ENCODE results near the gene PNMA8A. TPM values are rescaled to one million over a fixed set of nuclear protein-coding genes. Genes with fewer than 3 reads are reported as not detected.
A peak's percentile ranks its signal among the peaks of the same experiment; 100 is the strongest.

The PNMA8A gene
- total RNA-seq = 10 to 100 TPM; 17.3 to 32.5 TPM
- polyA plus RNA-seq (2013, experiment 1 of 2) = 39.7 TPM
- polyA plus RNA-seq (2013, experiment 2 of 2) = 40.1 TPM
- long read RNA-seq, experiment 1, partial matches to known transcripts = 6 of 19 reads
- long read RNA-seq, experiment 1, other reads (novel, unspliced or antisense) = 11 of 19 reads
- long read RNA-seq, experiment 2, transcript PNMA8A-201 (3 exons, 3,689 nt) = major isoform, 25 of 39 reads
- long read RNA-seq, experiment 2, partial matches to known transcripts = 11 of 39 reads
- long read RNA-seq, experiment 2, other reads (novel, unspliced or antisense) = 2 of 39 reads
- long read RNA-seq, experiment 3, transcript PNMA8A-201 (3 exons, 3,689 nt) = major isoform, 26 of 32 reads
- long read RNA-seq, experiment 3, partial matches to known transcripts = 2 of 32 reads
- long read RNA-seq, experiment 3, other reads (novel, unspliced or antisense) = 2 of 32 reads
- long read RNA-seq, experiment 4, partial matches to known transcripts = 0 of 3 reads
- long read RNA-seq, experiment 4, other reads (novel, unspliced or antisense) = 2 of 3 reads

- peak within 1 kb of the TSS; percentile 65 for H3K4me3 Mint-ChIP-seq
- Histone ChIP-seq H3K36me3 (ENCODE audit: control insufficient read depth, insufficient read depth, low read length) (peaks cover 26% of the 10 kb centered on the region), H3K4me1 (ENCODE audit: control insufficient read depth, insufficient read depth, low read length) (peaks cover 7% of the 10 kb centered on the region), H3K27me3 (ENCODE audit: control insufficient read depth, insufficient read depth, low read length, poor library complexity, severe bottlenecking) (no peaks in the 10 kb centered on the region), H3K9ac (ENCODE audit: extremely low read depth, low read length, poor library complexity, severe bottlenecking) (peak within 1 kb of the TSS; percentile 82), H3K4me3 (ENCODE audit: low read length) (peak within 1 kb of the TSS; percentile 92), H3K27ac (ENCODE audit: low read depth, low read length) (peak within 1 kb of the TSS; percentile 77), H3K9me3 (ENCODE audit: control insufficient read depth, low read length) (no peaks in the 10 kb centered on the region)
- 0 to 2% methylated on average over 38 to 57 of the region's 57 CpGs for WGBS, 2 experiments (ENCODE audit: insufficient coverage in 1 of 2, insufficient read length in 1 of 2)
- peak; percentile 27 for TF ChIP-seq CTCF (conservative IDR thresholded peaks at IDR 0.05)
- DNase-seq = peak; percentile 96
- peaks cover 6% of the 10 kb centered on the region for H3K4me1 Mint-ChIP-seq
- peaks cover 2% of the 10 kb centered on the region for H3K27me3 Mint-ChIP-seq (ENCODE audit: insufficient read depth)
- H3K9me3 Mint-ChIP-seq = no peaks in the 10 kb centered on the region
- peak within 1 kb of the TSS; percentile 26 for H3K27ac Mint-ChIP-seq
- H3K36me3 Mint-ChIP-seq (ENCODE audit: low read depth) = peaks cover 30% of the 10 kb centered on the region
Observed at GRCh38 chr19:46471116-46471733, at the start of gene PNMA8A. TSS of gene PNMA8A (minus strand) at chr19:46471563. CDS start at chr19:46471035, 528 bp downstream.

GRCh38 chr19:46520616-46521015 lies 49.3 kb upstream of the PNMA8A start:
- H3K36me3 ChIP-seq (ENCODE audit: control insufficient read depth, insufficient read depth, low read length) = no peaks in the 10 kb centered on the region
- Mint-ChIP-seq H3K4me1 (no peaks in the 10 kb centered on the region), H3K9me3 (no peaks in the 10 kb centered on the region)

More at GRCh38 chr19:46520616-46521015, 49.3 kb upstream of the PNMA8A start:
- no peak overlapping the region for H3K27ac ChIP-seq (ENCODE audit: low read depth, low read length)
- no peaks in the 10 kb centered on the region for H3K4me1 ChIP-seq (ENCODE audit: control insufficient read depth, insufficient read depth, low read length)
- Mint-ChIP-seq H3K36me3 (ENCODE audit: low read depth) (no peaks in the 10 kb centered on the region), H3K4me3 (no peak overlapping the region), H3K27ac (no peak overlapping the region), H3K27me3 (ENCODE audit: insufficient read depth) (peaks cover 5% of the 10 kb centered on the region)
- no peak overlapping the region for H3K9ac ChIP-seq (ENCODE audit: extremely low read depth, low read length, poor library complexity, severe bottlenecking)
- DNase-seq = no peak
- H3K9me3 ChIP-seq (ENCODE audit: control insufficient read depth, low read length) = no peaks in the 10 kb centered on the region
- no peak for TF ChIP-seq CTCF (conservative IDR thresholded peaks at IDR 0.05)
- no peak overlapping the region for H3K4me3 ChIP-seq (ENCODE audit: low read length)
- H3K27me3 ChIP-seq (ENCODE audit: control insufficient read depth, insufficient read depth, low read length, poor library complexity, severe bottlenecking) = no peaks in the 10 kb centered on the region
- 84 to 91% methylated on average over 4 to 5 of the region's 6 CpGs for WGBS, 2 experiments (ENCODE audit: insufficient coverage in 1 of 2, insufficient read length in 1 of 2)
